CD1c-positive myeloid dendritic cell (primary cell): ENCODE results near the gene WDR26.
"Not testable (repeated sequence)": the region's sequence is repeated elsewhere in the genome, so short reads cannot be mapped to it uniquely, and the experiment has no call there.

ENCODE experiments used
- DNase-seq: peaks from one replicate; pipeline ENCODE4 v3.0.0-alpha.2; 2016; ENCODE audit errors: extremely low spot score

WDR26 gene

GRCh38 chr1:224434691-224435317 is at the start of gene WDR26:
Gene WDR26, minus strand, starts transcription at chr1:224434797.
- DNase-seq, result peak; percentile 88

DNA sequence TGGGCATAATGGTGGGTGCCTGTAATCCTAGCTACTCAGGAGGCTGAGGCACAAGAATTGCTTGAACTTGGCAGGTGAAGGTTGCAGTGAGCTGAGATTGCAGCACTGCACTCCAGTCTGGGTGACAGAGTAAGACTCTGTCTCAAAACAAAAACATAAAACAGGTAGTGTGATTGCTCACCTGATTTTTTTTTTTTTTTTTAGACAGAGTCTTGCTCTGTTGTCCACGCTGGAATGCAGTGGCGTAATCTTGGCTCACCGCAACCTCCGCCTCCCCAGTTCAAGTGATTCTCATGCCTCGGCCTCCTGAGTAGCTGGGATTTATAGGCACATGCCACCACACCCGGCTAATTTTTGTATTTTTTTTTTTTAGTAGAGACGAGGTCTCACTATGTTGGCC is 48.6 kb upstream of the WDR26 start:
- not testable (repeated sequence) for DNase-seq

DNA sequence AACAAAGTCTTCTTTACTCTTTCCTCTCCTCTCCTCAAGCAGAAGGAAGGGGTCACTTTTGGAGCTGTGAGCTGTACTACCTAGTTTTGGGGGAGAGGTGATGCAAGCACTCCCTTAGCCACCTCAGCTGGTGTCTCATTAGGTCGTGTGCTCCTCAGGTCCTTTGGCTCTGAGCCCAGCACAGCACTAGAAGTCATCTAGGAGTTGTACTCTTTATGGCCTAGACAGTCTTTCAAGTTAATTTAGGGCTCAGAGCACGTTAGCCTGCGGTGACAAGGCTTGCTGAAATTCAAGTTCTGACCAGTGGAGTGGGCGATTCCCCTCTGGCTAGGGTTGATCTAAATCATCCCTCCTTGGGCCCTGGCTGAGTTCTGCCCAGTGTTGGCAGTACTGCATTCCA is 48.0 kb upstream of the WDR26 start:
- no peak for DNase-seq

DNA sequence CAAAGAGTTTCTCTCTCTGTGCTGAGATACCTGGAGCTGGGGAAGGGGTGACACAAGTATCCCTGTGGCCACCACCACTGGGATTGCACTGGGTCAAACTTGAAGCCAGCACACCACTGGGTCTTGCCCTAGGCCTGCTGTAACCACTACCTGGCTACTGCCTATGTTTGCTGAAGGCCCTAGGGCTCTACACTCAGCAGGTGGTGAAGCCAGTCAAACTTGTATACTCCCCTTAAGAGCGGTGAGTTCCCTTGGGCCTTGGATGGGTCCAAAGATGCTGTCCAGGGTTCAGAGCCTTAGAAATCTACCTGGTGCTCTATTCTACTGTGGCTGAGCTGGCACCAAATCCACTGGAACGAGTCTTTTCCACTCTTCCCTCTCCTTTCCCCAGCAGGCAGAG is 47.0 kb upstream of the WDR26 start:
- no peak for DNase-seq

- not testable (repeated sequence) for DNase-seq
Observed at GRCh38 chr1:224480888-224481459, 46.4 kb upstream of the WDR26 start.

DNA sequence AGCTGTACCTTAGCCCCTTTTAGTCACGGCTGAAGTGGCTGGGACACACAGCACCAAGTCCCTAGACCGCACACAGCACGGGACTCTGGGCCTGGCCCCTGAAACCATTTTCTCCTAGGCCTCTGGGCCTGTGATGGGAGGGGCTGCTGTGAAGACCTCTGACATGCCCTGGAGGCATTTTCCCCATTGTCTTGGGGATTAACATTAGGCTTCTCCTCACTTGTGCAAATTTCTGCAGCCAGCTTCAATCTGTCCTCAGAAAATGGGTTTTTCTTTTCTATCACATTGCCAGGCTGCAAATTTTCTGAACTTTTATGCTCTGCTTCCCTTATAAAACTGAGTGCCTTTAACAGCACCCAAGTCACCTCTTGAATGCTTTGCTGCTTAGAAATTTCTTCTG is 45.6 kb upstream of the WDR26 start:
- not testable (repeated sequence) for DNase-seq

DNA sequence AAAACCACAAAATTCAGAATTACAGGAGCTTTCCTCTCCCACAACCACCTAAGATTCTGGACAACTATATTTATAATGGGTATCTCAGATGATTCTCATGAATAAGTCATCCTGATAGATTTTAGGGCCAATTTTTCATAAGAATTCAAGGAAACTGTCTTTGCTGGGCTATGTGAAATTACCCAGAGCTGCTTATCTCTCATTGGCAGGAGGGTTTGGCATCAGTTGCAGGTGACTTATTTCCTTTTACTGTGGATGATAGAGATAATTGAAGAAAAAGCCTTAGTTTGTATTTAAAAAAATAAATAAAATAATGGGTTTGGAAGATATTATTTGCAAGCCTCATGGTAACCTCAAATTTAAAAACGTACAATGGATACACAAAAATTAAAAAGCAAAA is 38.2 kb upstream of the WDR26 start:
- no peak for DNase-seq

GRCh38 chr1:224466154-224466553 is 31.6 kb upstream of the WDR26 start:
- no peak for DNase-seq

DNA sequence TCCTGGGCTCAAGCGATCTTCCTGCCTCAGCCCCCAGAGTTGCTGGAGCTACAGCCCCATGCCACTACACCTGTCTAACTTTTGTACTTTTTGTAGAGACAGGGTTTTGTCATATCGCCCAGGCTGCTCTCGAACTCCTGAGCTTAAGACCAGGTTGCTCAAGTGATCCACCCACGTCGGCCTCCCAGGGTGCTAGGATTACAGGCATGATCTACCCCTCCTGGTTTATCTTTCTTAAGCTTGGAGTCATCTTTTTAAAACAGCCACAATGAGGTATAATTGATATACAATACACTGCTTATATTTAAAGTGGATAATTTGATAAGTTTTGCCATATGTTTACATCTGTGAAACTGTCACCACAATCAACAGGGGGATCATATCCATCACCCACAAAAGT is 25.4 kb upstream of the WDR26 start:
- no peak for DNase-seq

GRCh38 chr1:224458996-224459395 is 24.4 kb upstream of the WDR26 start:
- DNase-seq, result peak; percentile 6

DNA sequence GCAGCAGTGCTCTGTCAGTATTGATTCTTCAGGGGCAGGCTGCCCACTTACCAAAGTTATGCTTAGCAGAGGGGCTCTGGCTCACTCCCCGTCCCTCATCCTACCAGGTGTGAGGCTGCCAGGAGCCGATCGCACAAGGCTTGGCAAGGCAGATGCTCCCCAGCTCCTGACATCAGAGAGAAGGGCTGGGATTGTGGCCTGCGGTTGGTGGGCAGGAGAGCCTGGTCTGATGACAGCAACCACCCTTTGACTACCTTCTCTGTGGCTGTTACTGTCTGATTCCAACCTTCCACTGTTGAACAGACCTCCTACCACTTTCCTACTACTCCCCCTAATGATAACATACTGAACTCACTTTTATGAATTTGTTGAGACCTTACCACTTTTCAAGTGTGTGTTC is 23.7 kb upstream of the WDR26 start:
- no peak for DNase-seq

DNA sequence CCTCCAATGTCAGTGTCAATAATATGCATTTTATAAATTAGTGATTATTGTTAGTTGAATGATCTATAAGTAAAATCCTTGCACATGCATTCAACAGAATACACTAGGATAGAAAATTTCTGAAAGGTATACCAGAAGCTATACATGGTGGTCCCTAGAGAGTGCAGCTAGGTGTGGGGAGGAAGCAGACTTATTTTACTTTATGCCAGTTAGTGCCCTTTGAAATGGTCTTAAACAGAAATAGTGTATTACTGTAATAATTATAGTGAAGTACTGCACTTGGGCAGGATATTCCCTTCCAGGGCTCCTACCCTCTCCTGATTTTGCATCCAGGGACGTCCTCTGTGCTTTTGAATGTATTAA is 23.2 kb upstream of the WDR26 start:
- DNase-seq, result no peak

DNA sequence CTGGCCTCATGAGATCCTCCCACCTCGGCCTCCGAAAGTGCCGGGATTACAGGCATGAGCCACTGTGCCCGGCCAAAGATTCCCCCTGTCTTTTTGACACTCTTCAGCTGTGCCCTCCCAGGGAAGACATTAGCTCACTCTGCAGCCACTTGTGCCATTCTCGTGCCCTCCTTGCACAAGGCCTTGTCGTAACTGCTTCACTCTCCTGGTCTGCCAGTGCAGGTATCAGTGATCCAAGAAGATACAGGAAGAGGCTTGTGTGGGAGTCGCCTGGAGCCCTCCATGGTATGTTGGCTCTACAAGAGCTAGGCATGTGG is 22.0 kb upstream of the WDR26 start:
- no peak for DNase-seq

- DNase-seq, result no peak
Observed at GRCh38 chr1:224454402-224455055, 19.9 kb upstream of the WDR26 start.

GRCh38 chr1:224450561-224451350 is 16.2 kb upstream of the WDR26 start:
- no peak for DNase-seq

DNA sequence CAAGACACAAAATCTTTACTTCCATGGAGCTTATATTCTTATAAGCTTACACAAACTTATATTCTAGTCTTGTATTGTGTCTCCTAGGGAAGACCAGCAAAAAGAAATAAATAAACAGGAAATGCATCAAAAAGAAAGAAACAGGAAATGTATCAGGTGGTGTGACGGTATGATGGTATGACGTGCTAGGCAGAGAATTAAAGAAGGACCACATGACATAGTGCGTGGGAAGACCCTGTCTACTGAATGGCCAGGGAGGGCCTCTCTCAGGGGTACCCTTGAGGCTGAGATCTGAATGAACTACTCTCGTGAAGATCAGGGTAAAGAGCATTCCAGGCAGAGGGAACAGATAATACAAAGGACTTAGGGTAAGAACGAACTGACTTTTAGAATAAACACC is 15.6 kb upstream of the WDR26 start:
- DNase-seq, result peak; percentile 12

GRCh38 chr1:224448453-224449017 is 13.9 kb upstream of the WDR26 start:
- no peak for DNase-seq

- no peak for DNase-seq
Observed at GRCh38 chr1:224447971-224448370, 13.4 kb upstream of the WDR26 start.

DNA sequence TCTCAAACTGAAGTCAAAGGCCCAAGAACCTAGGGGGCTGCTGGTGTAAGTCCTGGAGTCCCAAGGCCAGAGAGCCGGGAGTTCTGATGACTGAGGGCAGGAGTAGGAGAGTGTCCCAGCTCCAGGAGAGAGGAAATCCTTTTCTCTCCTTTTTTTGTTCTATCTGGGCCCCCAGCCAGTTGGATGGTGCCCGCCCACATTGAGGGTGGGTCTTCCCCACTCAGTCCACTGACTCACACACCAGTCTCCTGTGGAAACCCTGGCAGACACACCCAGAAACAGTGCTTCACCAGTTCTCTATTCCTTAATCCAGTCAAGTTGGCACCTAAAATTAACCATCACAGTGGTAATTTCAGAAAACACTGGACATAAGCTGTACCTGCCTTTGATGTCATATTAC is 12.7 kb upstream of the WDR26 start:
- DNase-seq, result peak; percentile 53

DNA sequence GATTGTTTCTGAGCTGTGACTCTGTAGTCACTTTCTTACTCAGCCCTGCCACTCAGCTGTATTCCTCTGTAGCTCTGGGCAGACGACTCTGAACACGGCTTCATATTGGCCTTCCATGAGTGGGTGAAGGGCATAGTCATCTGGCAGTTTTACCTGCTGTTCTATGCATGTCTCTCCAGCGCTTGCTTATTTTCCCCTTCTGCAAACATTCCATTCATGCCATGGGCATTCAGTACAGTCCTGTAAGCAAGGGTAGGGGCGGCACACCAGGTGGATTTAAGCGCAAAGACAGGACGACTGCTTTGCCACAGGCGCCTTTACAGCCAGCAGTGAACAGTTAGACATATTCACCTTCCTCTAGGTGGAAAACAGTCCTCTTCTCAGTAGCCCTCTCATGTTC is 4.4 kb upstream of the WDR26 start:
- no peak for DNase-seq

GRCh38 chr1:224435999-224436398 is 1.4 kb upstream of the WDR26 start:
- no peak for DNase-seq

DNA sequence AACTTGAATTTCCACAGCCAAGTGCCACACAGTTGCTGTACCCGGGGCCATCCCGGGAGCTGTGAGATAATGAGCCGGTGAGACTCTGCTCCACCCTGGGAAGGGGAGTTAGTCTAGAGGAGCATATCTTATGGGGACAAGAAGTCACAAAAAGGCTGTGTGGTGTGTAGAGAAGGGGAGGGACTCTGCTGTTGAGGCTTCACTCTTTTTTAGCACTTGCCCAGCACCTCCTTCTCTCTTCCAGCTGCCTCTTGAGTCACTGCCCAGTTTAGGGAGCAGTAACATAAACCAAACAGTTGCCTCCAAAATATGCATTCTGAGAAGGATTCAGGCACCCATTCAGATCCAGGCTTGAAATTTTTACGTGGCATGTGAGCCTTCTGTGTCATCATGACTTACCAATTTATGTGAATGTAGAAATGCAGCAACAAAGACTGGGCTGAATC is 744 bp upstream of the WDR26 start:
- DNase-seq, result peak; percentile 22
